ENCODE data around the gene RGL2.

DNA sequence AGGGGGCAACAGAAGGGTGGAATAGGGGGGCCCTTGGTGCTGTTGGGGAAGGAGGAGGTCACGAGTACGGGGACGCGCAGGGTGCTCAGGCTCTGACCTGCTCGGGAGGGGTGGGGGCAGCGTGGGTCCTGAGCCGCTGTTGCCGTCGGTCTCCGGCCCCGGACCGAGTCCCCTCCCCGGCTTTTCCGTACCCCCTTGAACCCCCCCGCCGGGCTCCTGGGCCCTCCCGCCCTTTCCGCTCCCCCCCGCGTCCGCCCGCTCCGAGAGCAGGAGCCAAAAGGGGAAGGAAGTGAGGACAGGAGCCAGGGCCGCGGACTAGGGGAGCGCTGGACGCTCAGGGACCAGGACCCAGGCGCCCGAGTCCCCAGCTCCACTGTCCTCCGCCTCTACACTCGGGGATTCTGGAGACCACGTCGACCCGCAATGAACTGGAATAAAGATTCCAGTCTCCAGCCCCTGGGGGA, at the start of gene RGL2:
- no peak for TF ChIP-seq EZH2 (IDR thresholded peaks at IDR 0.05; ENCODE audit: borderline replicate concordance, low read length)
- TF ChIP-seq, protein P1, sequence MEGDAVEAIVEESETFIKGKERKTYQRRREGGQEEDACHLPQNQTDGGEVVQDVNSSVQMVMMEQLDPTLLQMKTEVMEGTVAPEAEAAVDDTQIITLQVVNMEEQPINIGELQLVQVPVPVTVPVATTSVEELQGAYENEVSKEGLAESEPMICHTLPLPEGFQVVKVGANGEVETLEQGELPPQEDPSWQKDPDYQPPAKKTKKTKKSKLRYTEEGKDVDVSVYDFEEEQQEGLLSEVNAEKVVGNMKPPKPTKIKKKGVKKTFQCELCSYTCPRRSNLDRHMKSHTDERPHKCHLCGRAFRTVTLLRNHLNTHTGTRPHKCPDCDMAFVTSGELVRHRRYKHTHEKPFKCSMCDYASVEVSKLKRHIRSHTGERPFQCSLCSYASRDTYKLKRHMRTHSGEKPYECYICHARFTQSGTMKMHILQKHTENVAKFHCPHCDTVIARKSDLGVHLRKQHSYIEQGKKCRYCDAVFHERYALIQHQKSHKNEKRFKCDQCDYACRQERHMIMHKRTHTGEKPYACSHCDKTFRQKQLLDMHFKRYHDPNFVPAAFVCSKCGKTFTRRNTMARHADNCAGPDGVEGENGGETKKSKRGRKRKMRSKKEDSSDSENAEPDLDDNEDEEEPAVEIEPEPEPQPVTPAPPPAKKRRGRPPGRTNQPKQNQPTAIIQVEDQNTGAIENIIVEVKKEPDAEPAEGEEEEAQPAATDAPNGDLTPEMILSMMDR (conservative IDR thresholded peaks at IDR 0.05 in 1 of 2, IDR thresholded peaks at IDR 0.05 in 1 of 2; ENCODE audit: extremely low read depth in 1 of 2, insufficient read depth in 1 of 2, low read depth in 1 of 2, low read length in 2 of 2): no peak

Measured in mammary epithelial cell (primary cell).